ENCODE results near the gene GTPBP3.

The GTPBP3 gene

DNA sequence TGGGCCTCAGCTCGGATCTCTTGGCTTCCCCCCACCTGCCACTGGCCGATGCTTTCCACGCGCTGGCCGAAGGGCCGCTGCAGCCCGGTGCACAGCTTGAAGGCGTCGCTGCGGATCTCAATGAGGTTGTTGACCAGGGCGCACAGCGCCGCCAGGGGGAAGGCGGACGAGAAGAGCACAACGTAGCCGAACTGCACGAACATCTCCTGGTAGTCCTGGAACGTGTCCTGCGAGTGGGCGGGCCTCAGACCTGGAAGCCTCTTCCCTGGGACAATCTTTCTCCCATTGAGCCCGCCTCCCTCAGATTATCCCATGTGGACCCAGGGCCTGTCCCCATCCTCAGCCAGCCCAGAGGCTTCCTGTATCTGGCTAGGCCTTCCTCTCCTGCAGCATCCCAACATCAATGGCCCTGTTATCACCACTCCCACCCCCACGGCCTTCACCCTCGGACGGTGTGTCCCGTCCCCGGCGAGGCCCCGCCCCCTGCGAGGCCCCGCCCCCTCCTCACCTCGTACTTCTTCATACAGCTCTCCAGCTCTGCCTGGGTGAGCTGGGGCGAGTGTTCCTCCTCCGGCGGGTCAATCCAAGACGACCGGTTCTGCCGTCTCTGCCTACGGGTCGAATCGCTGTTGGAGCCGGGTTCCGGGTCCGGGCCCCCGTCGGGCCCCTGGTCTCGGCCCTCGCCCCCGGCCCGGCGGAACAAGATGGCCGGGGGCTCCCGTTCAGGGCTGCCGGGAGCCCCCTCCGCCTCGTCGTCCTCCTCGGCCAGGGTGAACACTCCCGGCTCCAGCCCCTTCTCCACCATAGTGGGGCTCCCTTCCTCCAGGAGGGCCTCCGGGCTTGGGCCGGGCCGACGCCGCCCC is 9.5 kb upstream of the GTPBP3 start:
- peak; percentile 73 for DNase-seq

DNA sequence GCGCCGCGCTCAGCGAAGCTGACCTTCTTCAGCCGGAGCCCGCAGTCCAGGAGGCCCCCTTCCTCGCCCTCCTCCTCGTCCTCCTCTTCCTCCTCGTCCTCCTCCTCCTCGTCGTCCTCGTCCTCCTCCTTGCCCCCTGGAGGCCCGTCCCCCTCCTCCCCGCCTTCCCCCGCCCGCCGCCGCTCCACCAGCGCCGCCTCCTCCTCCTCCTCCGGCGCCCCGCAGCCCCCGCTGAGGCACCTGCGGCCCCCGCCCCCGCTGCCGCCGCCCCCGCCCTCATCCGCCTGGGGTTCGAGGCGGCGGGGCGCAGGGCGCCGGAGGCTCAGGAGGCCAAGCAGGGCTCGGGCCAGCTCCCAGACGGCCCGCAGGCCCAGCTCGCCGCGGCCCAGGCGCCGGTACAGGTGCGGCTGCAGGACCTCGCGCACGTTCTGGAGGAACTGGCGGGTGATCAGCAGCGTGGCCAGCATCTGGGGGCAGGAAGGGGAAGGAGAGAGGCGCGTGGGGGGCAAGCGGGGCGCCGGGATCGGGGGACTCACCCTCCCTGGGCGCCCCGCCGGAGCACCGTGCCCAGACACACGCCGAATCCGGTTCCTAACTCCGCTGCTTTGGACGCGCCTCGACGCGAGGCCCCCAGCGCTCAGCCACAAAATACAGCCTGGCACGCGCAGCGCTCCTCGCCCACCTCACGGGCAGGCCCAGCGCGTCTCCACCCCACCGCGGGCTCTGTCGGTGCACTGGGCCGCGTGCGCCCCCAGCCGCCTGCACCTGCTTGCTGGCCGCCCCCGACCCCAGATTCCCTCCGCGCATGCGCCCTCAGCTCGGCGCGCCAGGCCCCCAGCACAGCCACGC is 8.6 kb upstream of the GTPBP3 start:
- DNase-seq: no peak

DNA sequence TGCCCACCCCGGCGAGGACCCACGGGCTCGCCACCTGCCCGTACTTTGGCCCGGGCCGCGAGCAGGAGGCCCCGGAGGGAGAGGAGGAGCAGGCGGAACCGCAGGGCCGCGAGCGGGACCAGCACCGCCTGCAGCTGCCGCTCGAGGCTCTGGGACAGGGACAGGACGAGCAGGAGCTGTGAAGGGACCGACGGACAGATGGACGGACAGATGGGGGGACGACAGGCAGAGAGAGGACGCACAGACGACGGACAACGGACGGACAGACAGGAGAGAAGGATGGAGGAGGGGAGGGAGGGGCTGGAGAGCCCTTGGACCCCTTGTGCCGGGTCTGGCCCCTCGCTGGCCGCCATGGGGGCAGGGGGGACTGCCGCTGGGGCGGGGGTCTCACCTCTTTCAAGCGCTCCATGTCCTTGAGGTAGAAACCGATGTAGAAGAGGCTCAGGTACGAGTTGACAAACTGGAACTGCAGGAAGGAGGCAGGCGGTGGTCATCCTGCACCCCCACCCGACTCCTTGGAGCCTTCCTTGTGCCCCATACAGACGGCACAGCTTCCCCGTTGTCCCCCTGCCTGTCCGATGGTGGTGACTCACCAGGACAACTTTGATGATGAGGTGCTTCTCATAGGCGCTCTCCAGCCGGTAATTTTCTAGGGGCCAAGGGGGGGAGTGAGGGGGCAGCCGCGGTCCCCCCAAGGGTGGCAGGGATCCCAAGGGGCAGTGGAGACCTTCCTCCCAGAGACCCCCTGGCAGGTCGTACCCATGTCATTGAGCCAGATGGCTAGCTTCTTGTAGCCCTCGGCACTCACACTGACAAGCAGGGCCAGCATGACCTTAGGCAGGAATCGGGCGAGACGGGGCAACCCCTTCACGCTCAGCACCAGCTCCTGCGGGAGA is 7.7 kb upstream of the GTPBP3 start:
- DNase-seq: no peak

DNA sequence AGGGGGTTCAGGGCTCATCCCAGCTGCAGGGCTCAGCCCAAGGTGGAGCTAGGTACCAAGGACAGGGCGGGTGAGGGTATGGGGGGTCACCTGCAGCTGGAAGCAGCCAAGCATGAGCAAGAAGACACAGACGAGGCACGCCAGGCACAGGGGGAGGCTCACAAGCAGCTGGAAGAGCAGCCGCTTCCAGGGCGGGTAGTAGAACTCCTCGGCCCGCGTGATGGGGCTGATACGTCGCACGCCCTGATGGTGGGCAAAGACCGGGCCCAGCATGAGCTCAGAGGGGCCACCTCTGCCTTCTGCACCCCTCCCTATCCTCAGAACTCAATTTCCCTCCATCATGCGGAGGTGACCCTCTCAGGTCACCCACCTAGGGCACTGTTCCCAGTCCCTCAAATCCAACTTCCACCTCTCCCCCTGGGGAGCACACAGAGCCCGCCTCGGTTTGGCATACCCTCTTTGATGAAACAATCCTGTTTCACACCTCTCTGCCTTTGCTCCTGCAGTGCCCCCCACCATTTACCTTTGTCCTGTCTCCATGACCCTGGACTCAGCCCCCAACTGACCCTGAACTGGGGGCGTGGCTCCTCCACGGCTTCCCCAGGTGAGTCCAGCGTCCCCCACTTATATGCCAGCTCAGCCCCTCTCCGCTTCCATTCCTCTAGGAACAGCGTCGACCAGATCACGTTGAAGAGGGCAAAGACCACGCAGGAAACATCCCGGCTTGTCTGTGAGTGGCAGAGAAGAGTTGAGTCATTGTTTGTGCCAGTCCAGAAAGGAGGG is 6.9 kb upstream of the GTPBP3 start:
- no peak for DNase-seq

DNA sequence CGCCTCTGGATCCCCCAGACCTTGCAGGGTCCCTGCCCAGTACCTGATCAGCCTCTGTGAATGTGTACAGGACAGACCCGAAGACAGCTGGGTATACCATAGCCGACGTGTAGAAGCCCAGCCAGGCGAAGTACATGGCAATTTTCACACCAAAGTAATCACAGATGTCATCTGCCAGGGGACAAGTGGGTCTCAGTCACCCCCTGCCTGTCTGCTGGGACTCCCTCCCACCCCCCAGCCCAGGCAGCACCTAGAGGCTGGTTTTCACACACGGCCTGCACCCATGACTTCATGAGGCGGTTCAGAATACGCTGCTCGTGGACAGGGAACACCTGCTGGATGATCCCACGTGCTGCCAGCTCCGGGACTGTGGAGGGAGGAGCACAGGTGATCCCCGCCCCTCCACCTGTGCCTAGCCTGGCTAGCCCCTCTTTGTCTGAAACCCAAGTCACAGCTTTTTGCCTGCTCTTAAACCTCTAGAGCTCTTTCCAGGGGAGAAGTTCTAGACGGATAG is 6.3 kb upstream of the GTPBP3 start:
- DNase-seq: no peak

DNA sequence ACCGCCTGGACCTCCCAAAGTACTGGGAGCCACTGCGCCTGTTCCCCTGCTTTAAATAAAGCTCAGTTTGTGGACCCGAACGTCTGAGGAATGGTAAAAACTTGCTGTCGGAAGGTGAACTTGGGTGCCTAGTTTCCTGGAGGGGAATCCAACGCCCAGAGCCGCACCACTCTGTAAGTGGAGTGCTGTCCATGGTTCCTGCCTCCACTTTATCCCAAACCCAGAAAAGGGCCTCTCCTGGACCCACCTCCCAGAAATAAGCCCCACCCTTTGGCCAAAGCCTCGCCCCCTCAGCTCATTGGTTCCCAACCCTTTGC is 5.0 kb upstream of the GTPBP3 start:
- no peak for DNase-seq

DNA sequence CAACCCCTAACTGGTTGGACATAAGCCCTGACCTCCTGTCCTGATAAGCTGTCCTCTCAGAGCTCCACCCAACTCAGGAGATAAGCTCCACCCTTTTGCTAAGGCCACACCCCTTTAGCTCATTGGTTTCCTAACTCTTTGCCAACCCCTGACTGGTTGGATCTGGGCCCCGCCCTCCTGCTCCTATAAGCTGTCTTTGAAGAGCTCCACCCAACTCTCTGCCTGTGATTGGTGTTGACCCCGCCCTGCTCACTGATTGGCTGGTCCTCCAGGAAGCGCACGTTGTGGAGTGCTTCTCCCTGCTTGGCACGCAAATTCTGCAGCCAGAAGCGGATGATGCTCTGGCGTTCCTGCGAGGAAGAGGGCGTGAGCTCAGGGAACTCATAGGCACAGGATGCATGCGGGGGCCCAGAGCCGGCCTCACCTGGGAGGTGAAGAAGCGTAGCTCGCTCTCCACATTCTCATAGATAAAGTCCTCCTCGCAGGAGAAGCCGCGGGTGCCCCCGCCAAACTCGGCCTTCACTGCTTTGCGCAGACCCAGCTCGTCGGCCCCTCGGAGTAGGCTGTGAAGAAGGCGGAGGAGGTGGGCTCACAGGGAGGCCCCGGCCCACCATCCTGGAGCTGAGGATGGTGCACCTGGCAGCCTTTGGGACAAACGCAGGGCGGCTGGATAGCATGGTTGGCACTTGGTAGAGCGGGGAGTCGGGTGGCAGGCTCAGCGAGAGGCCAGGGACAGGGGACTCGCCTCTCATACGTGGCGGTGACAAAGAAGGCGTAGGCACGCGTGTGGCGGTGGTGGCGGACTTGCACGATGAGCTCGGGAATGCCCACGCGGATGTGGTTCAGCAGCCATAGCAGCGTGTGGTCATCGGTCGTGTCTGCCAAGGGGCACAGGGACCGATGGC is 4.4 kb upstream of the GTPBP3 start:
- DNase-seq: no peak

DNA sequence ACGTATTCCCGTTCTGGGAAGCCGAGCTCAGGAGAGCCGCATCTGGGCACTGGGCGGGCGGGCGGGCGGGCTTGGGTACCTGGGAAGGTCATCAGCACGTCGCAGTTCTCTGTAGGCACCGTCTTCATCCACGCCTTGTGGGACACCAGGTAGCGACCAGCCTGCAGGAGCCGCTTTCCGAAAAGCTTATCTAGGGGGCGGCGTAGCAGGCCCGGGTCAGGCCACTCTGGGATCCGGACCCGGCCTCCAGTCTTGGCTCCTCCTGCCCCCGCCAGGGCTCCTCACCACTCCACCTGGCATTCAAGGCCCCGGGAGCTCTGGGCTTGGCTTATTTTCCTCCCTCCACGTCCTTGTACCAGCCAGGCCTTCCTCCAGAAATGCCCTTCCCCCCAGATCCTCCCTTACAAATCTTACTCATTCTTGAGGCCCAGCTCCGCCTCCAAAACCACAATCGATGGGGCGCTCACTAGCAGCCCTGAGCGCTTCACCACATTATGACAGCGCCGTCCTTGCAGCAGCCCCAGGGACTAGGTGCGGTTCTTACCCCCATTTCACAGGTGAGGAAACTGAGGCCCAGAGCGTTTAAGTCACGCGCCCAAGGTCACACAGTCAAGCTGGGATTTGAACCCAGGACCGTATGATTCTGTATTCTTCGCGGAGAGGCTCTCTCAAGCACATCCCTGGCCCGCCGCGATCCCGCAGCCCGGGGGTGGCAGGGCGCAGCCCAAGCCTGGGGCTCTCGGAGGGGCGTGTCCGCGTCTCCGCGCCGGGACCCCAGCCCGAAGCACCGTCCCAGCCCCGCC is 3.5 kb upstream of the GTPBP3 start:
- DNase-seq: peak; percentile 43

DNA sequence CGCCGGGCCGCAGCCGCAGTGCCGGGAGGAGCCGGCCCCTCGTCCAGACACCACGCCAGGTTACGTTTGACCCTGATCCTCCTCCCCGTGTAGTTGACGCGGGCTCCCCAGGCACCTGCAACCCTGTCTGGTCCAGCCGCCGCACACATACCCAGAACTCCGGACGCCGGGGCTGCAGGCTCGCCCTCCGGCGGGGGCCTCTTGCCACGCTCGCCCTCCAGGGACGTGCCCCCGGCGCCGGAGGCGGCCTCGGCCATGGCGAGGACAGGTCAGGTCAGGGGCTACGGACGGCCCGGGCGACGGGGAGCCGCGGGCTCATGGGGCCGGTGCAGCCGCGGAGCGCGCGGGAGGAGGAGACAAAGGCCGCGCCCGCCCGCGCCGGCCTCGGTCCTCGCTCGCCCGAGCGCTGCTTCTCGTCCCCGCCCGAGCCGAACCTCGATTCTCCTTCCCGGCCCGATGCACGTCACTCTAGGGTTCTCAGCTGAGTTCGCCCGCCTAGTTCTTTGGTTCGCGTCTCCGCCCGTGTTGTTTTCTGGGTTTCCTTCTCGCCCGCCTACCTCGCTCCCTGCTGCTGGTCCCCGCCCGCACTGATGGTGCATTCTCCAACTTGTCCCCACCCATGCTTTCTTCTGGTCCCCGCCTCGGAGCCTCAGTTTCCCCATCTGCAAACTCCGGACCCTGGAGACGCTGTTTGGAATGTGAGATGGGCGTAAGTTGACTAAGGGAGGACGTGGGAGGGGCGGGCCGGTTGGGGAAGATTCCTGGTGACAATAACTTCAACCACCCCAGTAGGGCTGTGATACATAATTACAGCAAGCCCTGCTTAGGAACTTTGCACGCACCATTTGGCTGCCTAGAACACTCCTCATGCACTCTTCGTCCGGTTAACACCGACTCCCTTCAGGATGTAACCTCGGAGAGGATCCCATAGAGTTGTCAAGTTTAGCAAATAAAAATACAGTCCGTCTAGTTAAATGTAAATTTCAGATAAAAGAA is 2.6 kb upstream of the GTPBP3 start, which contains the start of gene ANO8:
ANO8 (minus strand) TSS at position 442 of the 996 bp plus-strand sequence; CDS start at position 257, 185 bp downstream.
- DNase-seq: peak; percentile 98

DNA sequence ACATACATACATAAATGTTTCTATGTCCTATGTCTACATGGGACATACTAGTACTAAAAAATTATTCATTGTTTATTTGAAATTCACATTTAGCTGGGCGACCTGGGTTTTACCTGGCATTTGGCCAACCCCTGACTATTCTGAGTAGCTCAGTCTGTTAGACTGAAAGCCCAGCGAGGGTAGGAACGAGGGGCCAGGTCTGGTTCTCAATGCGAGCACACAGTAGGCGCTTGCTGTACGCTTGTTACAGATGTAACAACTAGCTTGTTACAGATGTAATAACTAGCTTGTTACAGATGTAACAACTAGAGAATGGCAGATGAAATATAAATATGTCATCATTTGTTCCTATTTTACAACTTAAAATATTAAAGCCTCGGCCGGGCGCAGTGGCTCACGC is 1.8 kb upstream of the GTPBP3 start:
- no peak for DNase-seq

DNA sequence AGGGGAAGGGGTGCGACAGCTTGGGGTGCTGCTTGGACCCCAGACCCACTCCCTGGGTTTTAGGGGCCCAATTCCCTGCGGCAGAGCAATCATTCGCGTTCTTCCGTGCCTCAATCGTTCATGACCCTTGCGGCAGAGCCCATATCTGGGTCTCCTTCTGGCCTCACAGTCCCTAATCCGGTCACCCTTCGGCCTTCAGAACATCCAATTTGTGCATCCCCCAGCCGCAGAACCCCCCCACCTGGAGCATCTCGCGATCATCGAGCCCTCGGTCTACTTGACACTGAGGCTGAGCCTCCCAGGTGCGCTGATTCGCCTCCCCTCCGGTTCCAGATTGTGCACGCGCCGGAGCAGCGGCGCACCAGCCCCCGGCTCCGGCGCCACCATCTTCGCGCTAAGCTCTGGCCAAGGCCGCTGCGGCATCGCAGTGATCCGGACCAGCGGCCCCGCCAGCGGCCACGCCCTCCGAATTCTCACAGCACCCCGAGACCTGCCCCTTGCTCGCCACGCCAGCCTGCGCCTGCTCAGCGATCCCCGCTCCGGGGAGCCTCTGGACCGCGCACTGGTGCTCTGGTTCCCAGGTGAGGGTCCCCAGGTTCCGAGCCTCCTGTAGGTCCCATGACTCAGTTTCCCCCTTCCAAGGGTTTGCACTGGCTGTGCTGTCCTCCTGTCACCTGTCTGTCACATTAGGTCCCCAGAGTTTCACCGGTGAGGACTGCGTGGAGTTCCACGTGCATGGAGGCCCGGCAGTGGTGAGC is 501 bp downstream of the GTPBP3 start:
- peak; percentile 28 for DNase-seq

DNA sequence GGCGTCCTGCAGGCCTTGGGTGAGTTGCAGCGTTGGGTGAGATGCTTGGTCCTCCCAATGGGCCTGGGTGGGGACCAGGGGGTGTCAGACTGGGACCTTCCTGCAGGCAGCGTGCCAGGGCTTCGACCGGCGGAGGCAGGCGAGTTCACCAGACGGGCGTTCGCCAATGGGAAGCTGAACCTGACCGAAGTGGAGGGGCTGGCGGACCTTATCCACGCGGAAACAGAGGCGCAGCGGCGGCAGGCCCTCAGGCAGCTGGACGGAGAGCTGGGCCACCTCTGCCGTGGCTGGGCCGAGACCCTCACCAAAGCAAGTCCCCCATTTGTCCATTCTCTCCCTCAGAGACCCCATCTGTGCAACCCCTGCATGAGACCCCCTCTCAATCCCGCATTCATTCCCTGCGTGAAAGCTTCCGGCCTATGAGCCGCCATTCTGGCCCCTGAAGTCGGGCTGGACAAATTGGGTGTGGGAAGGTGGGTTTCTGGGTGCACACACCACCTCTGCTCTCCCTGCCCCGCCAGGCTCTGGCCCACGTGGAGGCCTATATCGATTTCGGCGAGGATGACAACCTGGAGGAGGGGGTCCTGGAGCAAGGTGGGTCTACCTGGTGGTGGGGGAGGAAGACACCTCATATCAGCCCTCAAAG is 1.2 kb downstream of the GTPBP3 start:
- peak; percentile 41 for DNase-seq

DNA sequence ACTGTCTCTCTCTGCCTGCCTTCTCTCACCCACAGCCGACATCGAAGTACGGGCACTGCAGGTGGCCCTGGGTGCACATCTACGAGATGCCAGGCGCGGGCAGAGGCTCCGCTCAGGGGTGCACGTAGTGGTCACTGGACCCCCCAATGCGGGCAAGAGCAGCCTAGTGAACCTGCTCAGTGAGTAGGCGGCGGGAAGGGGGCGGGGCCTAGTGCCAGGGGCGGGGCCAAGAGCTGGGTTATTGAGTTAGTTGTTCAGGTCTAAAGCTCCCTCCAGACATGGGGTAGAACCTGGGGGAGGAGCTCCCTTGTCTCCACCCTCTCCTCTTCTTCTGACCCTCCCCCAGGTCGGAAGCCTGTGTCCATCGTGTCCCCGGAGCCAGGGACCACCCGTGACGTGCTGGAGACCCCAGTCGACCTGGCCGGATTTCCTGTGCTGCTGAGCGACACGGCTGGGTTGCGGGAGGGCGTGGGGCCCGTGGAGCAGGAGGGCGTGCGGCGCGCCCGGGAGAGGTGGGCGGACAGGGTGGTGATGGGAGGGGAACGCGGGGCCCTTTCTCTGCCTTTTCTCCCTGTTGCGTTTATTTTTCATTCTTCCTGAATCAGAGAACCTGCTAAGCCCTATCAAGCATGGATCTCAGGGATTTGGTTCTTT is 1.9 kb downstream of the GTPBP3 start:
- peak; percentile 52 for DNase-seq

DNA sequence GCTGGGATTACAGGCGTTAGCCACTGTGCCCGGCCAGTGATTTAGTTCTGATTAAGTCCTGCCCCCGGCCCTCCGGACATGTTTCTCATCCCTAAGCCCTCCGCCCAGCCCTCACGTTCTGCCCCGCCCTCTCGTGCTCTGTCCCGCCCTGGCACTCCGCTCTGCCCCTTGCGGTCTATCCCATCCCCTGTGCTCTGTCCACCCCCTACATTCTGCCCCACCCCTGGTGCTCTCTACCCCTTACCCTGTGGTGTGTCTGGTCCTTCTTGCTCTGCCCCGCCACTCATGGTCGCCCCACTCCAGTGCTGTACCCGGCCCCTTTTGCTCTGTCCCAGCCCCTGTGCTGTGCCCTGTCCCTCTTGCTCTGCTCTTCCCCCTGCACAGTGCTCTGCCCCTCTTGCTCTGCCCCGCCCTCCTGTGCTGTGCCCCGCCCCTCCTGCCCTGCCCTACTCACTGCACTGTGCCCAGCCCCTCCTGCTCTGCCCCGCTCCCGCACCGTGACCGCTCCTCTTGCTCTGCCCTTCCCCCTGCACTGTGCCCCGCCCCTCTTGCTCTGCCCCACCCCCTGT is 3.0 kb downstream of the GTPBP3 start:
- DNase-seq: peak; percentile 39

DNA sequence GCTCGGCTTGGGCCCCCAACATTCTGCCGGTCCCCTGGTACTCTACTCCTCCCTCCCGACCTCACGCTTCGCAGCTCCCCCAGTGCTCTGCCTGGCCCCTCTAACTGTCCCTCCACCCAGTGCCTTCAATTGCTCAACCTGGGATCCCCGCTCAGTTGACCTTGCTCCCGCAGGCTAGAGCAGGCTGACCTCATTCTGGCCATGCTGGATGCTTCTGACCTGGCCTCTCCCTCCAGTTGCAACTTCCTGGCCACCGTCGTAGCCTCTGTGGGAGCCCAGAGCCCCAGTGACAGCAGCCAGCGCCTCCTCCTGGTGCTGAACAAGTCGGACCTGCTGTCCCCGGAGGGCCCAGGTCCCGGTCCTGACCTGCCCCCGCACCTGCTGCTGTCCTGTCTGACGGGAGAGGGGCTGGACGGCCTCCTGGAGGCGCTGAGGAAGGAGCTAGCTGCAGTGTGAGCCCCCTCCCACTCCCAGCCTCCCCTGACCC is 3.6 kb downstream of the GTPBP3 start:
- DNase-seq: no peak

DNA sequence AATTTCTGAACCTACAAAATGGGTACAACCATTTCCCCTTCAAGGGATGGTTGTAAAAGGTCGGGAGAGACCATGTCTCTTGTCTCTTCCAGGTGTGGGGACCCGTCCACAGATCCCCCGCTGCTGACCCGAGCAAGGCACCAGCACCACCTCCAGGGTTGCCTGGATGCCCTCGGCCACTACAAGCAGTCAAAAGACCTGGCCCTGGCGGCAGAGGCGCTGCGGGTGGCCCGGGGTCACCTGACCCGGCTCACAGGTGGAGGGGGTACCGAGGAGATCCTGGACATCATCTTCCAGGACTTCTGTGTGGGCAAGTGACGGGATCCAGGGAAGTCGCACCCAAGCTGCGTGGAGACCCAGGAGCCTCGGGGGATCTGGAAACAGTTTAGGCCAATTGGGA is 4.0 kb downstream of the GTPBP3 start:
- DNase-seq: no peak

Data from left hindlimb (tissue), 1 donor.